HepG2 (cell line): Measurements from ENCODE around the gene STUM.

Experiments used
- CTCF ChIP-seq: sonication (generic); formaldehyde crosslinking; IDR thresholded peaks from 2 replicates; pipeline ENCODE4 v1.5.0; 2020; ENCODE audit warnings: mild to moderate bottlenecking, missing genetic modification reagents, moderate library complexity
- TIGD3 ChIP-seq: sonication (generic); formaldehyde crosslinking; IDR thresholded peaks from 2 replicates; pipeline ENCODE4 v1.5.1; 2020; ENCODE audit warnings: mild to moderate bottlenecking, missing genetic modification reagents, borderline replicate concordance

GRCh38 chr1:226658546-226659125 lies 110.1 kb downstream of the STUM start:
- TF ChIP-seq CTCF (CRISPR knock-in tag) (no peak), TIGD3 (no peak)
